Measurements from ENCODE around the gene KCNIP1. TPM values are rescaled to one million over a fixed set of nuclear protein-coding genes. Genes with fewer than 3 reads are reported as not detected.

The KCNIP1 gene
- total and polyA plus RNA-seq, 9 of the 15 experiments (the other 6 are each of a cell fraction or from before 2014, with no cell fraction given), result not detected

- no peaks in the 10 kb centered on the region for H3K79me2 ChIP-seq (ENCODE audit: control insufficient read depth, insufficient read depth, low read length)
- H2AFZ ChIP-seq (ENCODE audit: low read depth, low read length), result no peak overlapping the region
- no peaks in the 10 kb centered on the region for H3K9me1 ChIP-seq (ENCODE audit: control insufficient read depth, insufficient read depth, low read length)
- TF ChIP-seq YY1 (IDR thresholded peaks at IDR 0.05; ENCODE audit: borderline replicate concordance in 1 of 3, control insufficient read depth in 1 of 3, extremely low read depth in 1 of 3, insufficient read depth in 3 of 3, insufficient read length in 1 of 3, insufficient replicate concordance in 2 of 3, low read depth in 1 of 3, low read length in 2 of 3), result no peak
- no peak for TF ChIP-seq STAG1 (CRISPR knock-in tag; IDR thresholded peaks at IDR 0.05; ENCODE audit: borderline replicate concordance)
- TF ChIP-seq ZBTB26 (CRISPR knock-in tag; IDR thresholded peaks at IDR 0.05), result no peak
- TF ChIP-seq RBM22 (IDR thresholded peaks at IDR 0.05; ENCODE audit: low read depth, low read length, poor library complexity, severe bottlenecking), result no peak
- no peak for TF ChIP-seq HDAC6 (IDR thresholded peaks at IDR 0.05; ENCODE audit: low read depth, low read length)
- no peak for TF ChIP-seq PHF20 (IDR thresholded peaks at IDR 0.05; ENCODE audit: partially characterized antibody)
- TF ChIP-seq RBBP5 (IDR thresholded peaks at IDR 0.05; ENCODE audit: borderline replicate concordance, insufficient read depth, low read length, poor library complexity, severe bottlenecking), result no peak
- no peak for TF ChIP-seq SMAD3 (CRISPR knock-in tag; conservative IDR thresholded peaks at IDR 0.05)
- no peak for TF ChIP-seq MNT (conservative IDR thresholded peaks at IDR 0.05)
- TF ChIP-seq ZNF143 (CRISPR knock-in tag; IDR thresholded peaks at IDR 0.05), result no peak
- TF ChIP-seq ZFPM2 (CRISPR knock-in tag; IDR thresholded peaks at IDR 0.05), result no peak
- no peak for TF ChIP-seq ZNF830 (CRISPR knock-in tag; IDR thresholded peaks at IDR 0.05)
- no peak for TF ChIP-seq ZBTB5 (IDR thresholded peaks at IDR 0.05)
- no peak for TF ChIP-seq DACH1 (IDR thresholded peaks at IDR 0.05; ENCODE audit: partially characterized antibody)
- no peak for TF ChIP-seq ZC3H4 (CRISPR knock-in tag; IDR thresholded peaks at IDR 0.05; ENCODE audit: borderline replicate concordance)
- WGBS (ENCODE audit: insufficient coverage, low coverage, missing lambda C conversion rate), result 0% methylated on average over 4 of the region's 4 CpGs
- H3K27me3 ChIP-seq (ENCODE audit: control insufficient read depth in 2 of 2, insufficient read depth in 2 of 2, low read length in 2 of 2), result peaks cover 0 to 8% of the 10 kb centered on the region in 2 experiments; a peak in 1 of 5 replicates
- in situ Hi-C loops (cut with MboI) (no loop called here), intact Hi-C loops (cut with micrococcal nuclease) (no loop called here)
- no peaks in the 10 kb centered on the region for H3K4me1 ChIP-seq (replicated peaks in 1 of 2; ENCODE audit: control insufficient read depth in 2 of 2, insufficient read depth in 2 of 2, low read length in 2 of 2)
- ChIA-PET CTCF (ENCODE audit: low intra/inter-chr PET ratio) (no interaction called here), POLR2A (no interaction called here)
- ATAC-seq (no peak), FAIRE-seq (no peak), DNase-seq (ENCODE audit: extremely low read depth in 1 of 4, low spot score in 3 of 4) (no peak)
- no peak overlapping the region for H3K9ac ChIP-seq (ENCODE audit: insufficient read depth in 1 of 2, low read depth in 2 of 2, low read length in 2 of 2)
- no peak overlapping the region for H3K4me2 ChIP-seq (ENCODE audit: insufficient read depth, low read length)
- H3K9me3 ChIP-seq (replicated peaks; ENCODE audit: control insufficient read depth, insufficient read depth, low read depth, low read length), result no peaks in the 10 kb centered on the region
- no TSS peak for BruUV-seq (replicated peaks)
- no peaks in the 10 kb centered on the region for H4K20me1 ChIP-seq (replicated peaks; ENCODE audit: control insufficient read depth, insufficient read depth, low read length)
- H3K27ac ChIP-seq (ENCODE audit: extremely low read depth, low read depth, low read length), result no peak overlapping the region
- H3K36me3 ChIP-seq (ENCODE audit: control insufficient read depth, insufficient read depth, low read length), result no peaks in the 10 kb centered on the region
- H3K4me3 ChIP-seq, result no peak overlapping the region
These were observed 216.4 kb downstream of the KCNIP1 start for GRCh38 chr5:170720179-170720578.
